ENCODE data around the gene MRFAP1.
"Not testable (repeated sequence)": the region's sequence is repeated elsewhere in the genome, so short reads cannot be mapped to it uniquely, and the experiment has no call there.

The MRFAP1 gene

GRCh38 chr4:6612961-6613675 is 27.4 kb upstream of the MRFAP1 start:
- no peak for DNase-seq

GRCh38 chr4:6613676-6614651 is 26.5 kb upstream of the MRFAP1 start:
- DNase-seq, result no peak

- no peak for DNase-seq
Observed at GRCh38 chr4:6614701-6615230, 25.7 kb upstream of the MRFAP1 start.

GRCh38 chr4:6616087-6616995 is 24.1 kb upstream of the MRFAP1 start:
- no peak for DNase-seq

GRCh38 chr4:6617246-6617645 is 23.2 kb upstream of the MRFAP1 start:
- DNase-seq, result no peak

GRCh38 chr4:6618386-6619115 is 21.9 kb upstream of the MRFAP1 start:
- DNase-seq, result no peak

GRCh38 chr4:6619116-6619465 is 21.4 kb upstream of the MRFAP1 start:
- no peak for DNase-seq

GRCh38 chr4:6619466-6620255 is 20.8 kb upstream of the MRFAP1 start:
- DNase-seq, result no peak

- DNase-seq, result no peak
Observed at GRCh38 chr4:6620296-6620695, 20.2 kb upstream of the MRFAP1 start.

GRCh38 chr4:6620891-6621555 is 19.5 kb upstream of the MRFAP1 start:
- DNase-seq, result no peak

- no peak for DNase-seq
Observed at GRCh38 chr4:6621556-6621927, 18.9 kb upstream of the MRFAP1 start.

- no peak for DNase-seq
Observed at GRCh38 chr4:6622744-6623143, 17.7 kb upstream of the MRFAP1 start.

GRCh38 chr4:6625256-6625655 is 15.2 kb upstream of the MRFAP1 start:
- DNase-seq, result no peak

GRCh38 chr4:6626066-6626465 is 14.4 kb upstream of the MRFAP1 start:
- DNase-seq, result no peak

GRCh38 chr4:6627832-6628231 is 12.7 kb upstream of the MRFAP1 start:
- DNase-seq, result no peak

GRCh38 chr4:6628484-6628883 is 12.0 kb upstream of the MRFAP1 start:
- not testable (repeated sequence) for DNase-seq

GRCh38 chr4:6632125-6632524 is 8.4 kb upstream of the MRFAP1 start:
- DNase-seq, result no peak

GRCh38 chr4:6633091-6633906 is 7.2 kb upstream of the MRFAP1 start:
- DNase-seq, result no peak

GRCh38 chr4:6634746-6635145 is 5.7 kb upstream of the MRFAP1 start:
- DNase-seq, result no peak
